Cardiac muscle cell (in vitro differentiated cells and primary cell): ENCODE measurements around the gene SPACA6. TPM values are rescaled to one million over a fixed set of nuclear protein-coding genes. Genes with fewer than 3 reads are reported as not detected.

Experiments
- DNase-seq, 2 donors: peaks; one replicate each; pipeline versions ENCODE4 v3.0.0 to v3.0.0-alpha.2; 2010 to 2017; ENCODE audit warnings: low read depth in 1 of 2, low spot score in 1 of 2
- H3K27ac ChIP-seq: fragments of 200-600 bp; sonication (generic); 2 replicates; pipeline ENCODE4 v1.5.1; 2016
- H3K27me3 ChIP-seq: fragments of 200-600 bp; sonication (generic); 2 replicates; pipeline ENCODE4 v1.6.0; 2016; ENCODE audit warnings: control low read depth
- H3K36me3 ChIP-seq: fragments of 200-600 bp; sonication (generic); 2 replicates; pipeline ENCODE4 v1.5.1; 2016; ENCODE audit warnings: control low read depth
- H3K4me1 ChIP-seq: fragments of 200-600 bp; sonication (generic); 2 replicates; pipeline ENCODE4 v1.8.1; 2017; ENCODE audit warnings: low read depth, mild to moderate bottlenecking, mixed run types
- H3K4me3 ChIP-seq: fragments of 200-600 bp; sonication (generic); 2 replicates; pipeline ENCODE4 v1.5.1; 2016; ENCODE audit warnings: mild to moderate bottlenecking
- H3K9me3 ChIP-seq: fragments of 200-600 bp; sonication (generic); 2 replicates; pipeline ENCODE4 v1.5.1; 2017; ENCODE audit warnings: low read depth, mild to moderate bottlenecking, control low read depth
- CTCF ChIP-seq: IDR thresholded peaks from 2 replicates; pipeline ENCODE4 v1.5.1; 2012; ENCODE audit warnings: low read depth, mild to moderate bottlenecking, low read length
- polyA plus RNA-seq: library from polyadenylated mRNA; unstranded; fragments of >200 nt; fragmentation: Nextera tagmentation; extraction: Ambion mirVana; gene quantifications from 2 replicates; pipeline ENCODE4 v1.2.1, GENCODE V29; 2016
- total RNA-seq: library from RNA; depleted of rRNA; stranded (reverse); fragments of >200 nt; gene quantifications from 2 replicates; pipeline ENCODE4 v1.2.3, GENCODE V29; 2016

The SPACA6 gene
- total and polyA plus RNA-seq, 2 experiments from 2014 or later = 13.8 to 16.5 TPM

DNA sequence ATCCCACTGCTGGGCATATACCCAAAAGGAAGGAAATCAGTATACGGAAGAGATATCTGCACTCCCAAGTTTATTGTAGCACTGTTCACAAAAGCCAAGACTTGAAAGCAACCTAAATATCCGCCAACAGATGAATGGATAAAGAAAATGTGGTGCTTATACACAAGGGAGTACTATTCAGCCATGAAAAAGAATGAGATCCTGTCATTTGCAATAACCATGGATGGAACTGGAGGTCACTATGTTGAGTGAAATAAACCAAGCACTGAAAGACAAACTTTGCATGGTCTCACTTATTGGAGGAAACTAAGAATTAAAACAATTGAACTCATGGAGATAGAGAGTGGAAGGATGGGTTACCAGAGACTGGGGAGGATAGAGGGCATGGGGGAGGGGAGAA, 40.0 kb upstream of the SPACA6 start:
- Histone ChIP-seq H3K4me3 (no peak overlapping the region), H3K9me3 (no peaks in the 10 kb centered on the region), H3K4me1 (no peaks in the 10 kb centered on the region), H3K27me3 (no peaks in the 10 kb centered on the region), H3K27ac (no peak overlapping the region), H3K36me3 (no peaks in the 10 kb centered on the region)
- no peak for DNase-seq
- TF ChIP-seq CTCF = no peak

GRCh38 chr19:51654783-51655182, 38.3 kb upstream of the SPACA6 start:
- no peaks in the 10 kb centered on the region for H3K9me3 ChIP-seq
- H3K4me3 ChIP-seq = no peak overlapping the region
- H3K27ac ChIP-seq = no peak overlapping the region
- no peaks in the 10 kb centered on the region for H3K27me3 ChIP-seq
- H3K36me3 ChIP-seq = no peaks in the 10 kb centered on the region
- DNase-seq = no peak
- TF ChIP-seq CTCF = no peak
- H3K4me1 ChIP-seq = no peaks in the 10 kb centered on the region

DNA sequence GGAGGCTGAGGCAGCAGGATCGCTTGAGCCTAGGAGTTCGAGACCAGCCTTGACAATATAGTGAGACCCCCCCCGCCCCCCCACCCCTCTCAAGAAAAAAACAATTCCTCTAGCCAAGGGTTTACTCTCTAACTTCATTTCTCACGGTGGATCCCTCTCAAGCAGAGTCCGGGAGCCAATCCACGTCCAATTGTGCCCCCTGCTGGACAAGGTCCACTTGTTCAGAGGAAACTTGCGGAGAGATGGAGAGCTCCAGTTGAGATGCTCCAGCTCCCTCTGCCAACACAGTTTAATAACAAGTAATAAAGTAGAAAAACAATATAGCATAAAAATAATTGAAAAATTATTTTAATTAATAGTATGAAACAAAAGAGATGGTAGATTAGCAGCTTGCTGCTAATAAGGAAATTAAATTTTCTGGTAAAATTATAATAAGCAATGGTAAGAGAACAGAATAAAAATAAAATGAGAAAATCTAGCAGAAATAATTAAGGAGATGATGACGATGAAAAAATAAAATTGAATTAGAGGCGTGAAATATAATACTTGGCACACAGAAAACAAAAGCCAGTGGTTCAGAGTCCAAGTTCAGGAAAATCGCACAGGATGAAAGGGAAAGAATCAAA, 32.0 kb upstream of the SPACA6 start:
- Histone ChIP-seq H3K36me3 (no peaks in the 10 kb centered on the region), H3K27me3 (peaks cover 3% of the 10 kb centered on the region), H3K4me3 (no peak overlapping the region), H3K4me1 (no peaks in the 10 kb centered on the region), H3K9me3 (no peaks in the 10 kb centered on the region), H3K27ac (no peak overlapping the region)
- TF ChIP-seq CTCF = peak; percentile 76
- peak; percentile 90 for DNase-seq

- DNase-seq = no peak
- TF ChIP-seq CTCF = no peak
- Histone ChIP-seq H3K9me3 (no peaks in the 10 kb centered on the region), H3K36me3 (no peaks in the 10 kb centered on the region), H3K27ac (no peak overlapping the region), H3K4me3 (no peak overlapping the region), H3K4me1 (no peaks in the 10 kb centered on the region), H3K27me3 (peaks cover 3% of the 10 kb centered on the region)
These were observed 29.5 kb upstream of the SPACA6 start for GRCh38 chr19:51663650-51664049.

GRCh38 chr19:51664131-51664530, 29.0 kb upstream of the SPACA6 start:
- Histone ChIP-seq H3K9me3 (no peaks in the 10 kb centered on the region), H3K4me3 (no peak overlapping the region), H3K27me3 (peaks cover 3% of the 10 kb centered on the region), H3K27ac (no peak overlapping the region), H3K4me1 (no peaks in the 10 kb centered on the region), H3K36me3 (no peaks in the 10 kb centered on the region)
- DNase-seq = no peak
- TF ChIP-seq CTCF = no peak
